ENCODE results near the gene JMJD1C. TPM values are rescaled to one million over a fixed set of nuclear protein-coding genes. Genes with fewer than 3 reads are reported as not detected.

JMJD1C gene
- total RNA-seq, 1 experiment from 2014 or later, result 66.3 TPM

- H3K9me3 ChIP-seq (ENCODE audit: control insufficient read depth in 1 of 2, insufficient read depth in 1 of 2, low read depth in 1 of 2, low read length in 2 of 2), result no peaks in the 10 kb centered on the region
- no peak for ATAC-seq
- no TSS peak for BruUV-seq (replicated peaks)
- H3K27me3 ChIP-seq (ENCODE audit: insufficient read depth, low read length), result no peaks in the 10 kb centered on the region
- ChIA-PET RAD21 (ENCODE audit: low non-redundant PET in 1 of 2, low total read pairs in 2 of 2, uncharacterized antibody in 2 of 2, unreplicated experiment in 2 of 2) (no interaction called here), POLR2A (no interaction called here), CTCF (no interaction called here)
- TF ChIP-seq TCF7L2 (IDR thresholded peaks at IDR 0.05; ENCODE audit: borderline replicate concordance, extremely low read depth, insufficient read depth, insufficient read length) (no peak), FOSL1 (IDR thresholded peaks at IDR 0.05; ENCODE audit: low read depth) (no peak), RAD21 (IDR thresholded peaks at IDR 0.05; ENCODE audit: low read depth) (no peak), ELF1 (IDR thresholded peaks at IDR 0.05; ENCODE audit: borderline replicate concordance, low read depth) (no peak), SRF (IDR thresholded peaks at IDR 0.05; ENCODE audit: low read depth) (no peak), CBX3 (IDR thresholded peaks at IDR 0.05; ENCODE audit: low read depth) (no peak)
- no peak overlapping the region for H3K27ac ChIP-seq (ENCODE audit: low read depth, low read length)
- no peak overlapping the region for H3K4me3 ChIP-seq (replicated peaks in 1 of 2; ENCODE audit: low read depth in 1 of 2, low read length in 2 of 2)
- no peaks in the 10 kb centered on the region for H4K20me1 ChIP-seq (ENCODE audit: insufficient read depth)
- H3K4me2 ChIP-seq (ENCODE audit: low read length), result no peak overlapping the region
- intact Hi-C loops (cut with micrococcal nuclease), result no loop called here
- peaks cover 10 to 34% of the 10 kb centered on the region in 2 experiments for H3K36me3 ChIP-seq (ENCODE audit: control insufficient read depth in 1 of 2, insufficient read depth in 2 of 2, low read length in 2 of 2)
- no peaks in the 10 kb centered on the region for H3K4me1 ChIP-seq (ENCODE audit: control insufficient read depth in 1 of 2, insufficient read depth in 2 of 2, low read length in 2 of 2)
- no peak overlapping the region for H2AFZ ChIP-seq (ENCODE audit: low read depth, low read length, poor library complexity, severe bottlenecking)
- DNase-seq (ENCODE audit: low read depth, low spot score), result no peak
- H3K9me2 ChIP-seq (ENCODE audit: insufficient read depth), result no peaks in the 10 kb centered on the region
- no peaks in the 10 kb centered on the region for H3K79me2 ChIP-seq (ENCODE audit: insufficient read depth, low read length)
- no peak overlapping the region for H3K9ac ChIP-seq (ENCODE audit: low read length)
These were observed 293.9 kb downstream of the JMJD1C start for GRCh38 chr10:63171926-63172325.

- no peaks in the 10 kb centered on the region for H3K79me2 ChIP-seq (ENCODE audit: insufficient read depth, low read length)
- CTCF ChIA-PET, result no interaction called here
- no peak overlapping the region for H3K4me3 ChIP-seq (replicated peaks in 1 of 2; ENCODE audit: low read depth in 1 of 2, low read length in 2 of 2)
- RAD21 ChIA-PET (ENCODE audit: low non-redundant PET in 1 of 2, low total read pairs in 2 of 2, uncharacterized antibody in 2 of 2, unreplicated experiment in 2 of 2), result no interaction called here
- no peaks in the 10 kb centered on the region for H3K9me3 ChIP-seq (ENCODE audit: control insufficient read depth in 1 of 2, insufficient read depth in 1 of 2, low read depth in 1 of 2, low read length in 2 of 2)
- H3K27me3 ChIP-seq (ENCODE audit: insufficient read depth, low read length), result no peaks in the 10 kb centered on the region
- H3K9me2 ChIP-seq (ENCODE audit: insufficient read depth), result no peaks in the 10 kb centered on the region
- POLR2A ChIA-PET, result no interaction called here
- DNase-seq (ENCODE audit: low read depth, low spot score) (no peak), ATAC-seq (no peak)
- no TSS peak for BruUV-seq (replicated peaks)
- H3K4me1 ChIP-seq (ENCODE audit: control insufficient read depth in 1 of 2, insufficient read depth in 2 of 2, low read length in 2 of 2), result no peaks in the 10 kb centered on the region
- TF ChIP-seq ZFX (IDR thresholded peaks at IDR 0.05) (no peak), ELF1 (IDR thresholded peaks at IDR 0.05; ENCODE audit: borderline replicate concordance, low read depth) (no peak), EGR1 (IDR thresholded peaks at IDR 0.05; ENCODE audit: low read depth) (no peak), EZH2 (IDR thresholded peaks at IDR 0.05) (no peak), POLR2A (IDR thresholded peaks at IDR 0.05; ENCODE audit: borderline replicate concordance, extremely low read depth, insufficient read depth, insufficient read length) (no peak), YY1 (IDR thresholded peaks at IDR 0.05; ENCODE audit: extremely low read depth, insufficient replicate concordance, low read depth, low read length) (no peak), SP1 (IDR thresholded peaks at IDR 0.05; ENCODE audit: low read depth) (no peak), TCF7L2 (IDR thresholded peaks at IDR 0.05; ENCODE audit: borderline replicate concordance, extremely low read depth, insufficient read depth, insufficient read length) (no peak), JUND (IDR thresholded peaks at IDR 0.05) (no peak), SIN3A (IDR thresholded peaks at IDR 0.05; ENCODE audit: low read depth) (no peak), POLR2AphosphoS5 (IDR thresholded peaks at IDR 0.05; ENCODE audit: low read depth, low read length) (no peak), CBX3 (IDR thresholded peaks at IDR 0.05; ENCODE audit: low read depth) (no peak), RAD21 (IDR thresholded peaks at IDR 0.05; ENCODE audit: low read depth) (no peak)
- TF ChIP-seq, protein P1, sequence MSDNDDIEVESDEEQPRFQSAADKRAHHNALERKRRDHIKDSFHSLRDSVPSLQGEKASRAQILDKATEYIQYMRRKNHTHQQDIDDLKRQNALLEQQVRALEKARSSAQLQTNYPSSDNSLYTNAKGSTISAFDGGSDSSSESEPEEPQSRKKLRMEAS (IDR thresholded peaks at IDR 0.05), result no peak
- intact Hi-C loops (cut with micrococcal nuclease), result no loop called here
- H3K4me2 ChIP-seq (ENCODE audit: low read length), result no peak overlapping the region
- peaks cover 10 to 34% of the 10 kb centered on the region in 2 experiments for H3K36me3 ChIP-seq (ENCODE audit: control insufficient read depth in 1 of 2, insufficient read depth in 2 of 2, low read length in 2 of 2)
- H3K9ac ChIP-seq (ENCODE audit: low read length), result no peak overlapping the region
- no peak overlapping the region for H2AFZ ChIP-seq (ENCODE audit: low read depth, low read length, poor library complexity, severe bottlenecking)
- H4K20me1 ChIP-seq (ENCODE audit: insufficient read depth), result 0 out of 2 replicates have a peak, but pooled peaks cover 3% of the 10 kb centered on the region
- H3K27ac ChIP-seq (ENCODE audit: low read depth, low read length), result no peak overlapping the region
These were observed 294.4 kb downstream of the JMJD1C start for GRCh38 chr10:63171255-63171855.

All from HCT116 (cell line).